Ishikawa (cell line): ENCODE data around the gene ADGRG4.

ENCODE experiments used
- EGR1 ChIP-seq: IDR thresholded peaks from 2 replicates; pipeline ENCODE4 v1.6.1; 2012
- EP300 ChIP-seq: IDR thresholded peaks from 2 replicates; pipeline ENCODE4 v1.6.1; 2012; ENCODE audit warnings: borderline replicate concordance
- FOXM1 ChIP-seq: IDR thresholded peaks from 2 replicates; pipeline ENCODE4 v1.6.1; 2012; ENCODE audit warnings: low read depth, borderline replicate concordance
- NFIC ChIP-seq: IDR thresholded peaks from 2 replicates; pipeline ENCODE4 v1.6.1; 2012
- RAD21 ChIP-seq: IDR thresholded peaks from 2 replicates; pipeline ENCODE4 v1.6.1; 2012; ENCODE audit warnings: low read depth
- TEAD4 ChIP-seq: IDR thresholded peaks from 2 replicates; pipeline ENCODE4 v1.6.1; 2012
- YY1 ChIP-seq: IDR thresholded peaks from 2 replicates; pipeline ENCODE4 v1.6.1; 2012; ENCODE audit warnings: low read depth
- ZBTB7A ChIP-seq: IDR thresholded peaks from 2 replicates; pipeline ENCODE4 v1.6.1; 2012; ENCODE audit warnings: low read depth
- TF ChIP-seq, protein P1 (sequence below): IDR thresholded peaks from 2 replicates; pipeline ENCODE4 v1.6.1; 2012; ENCODE audit warnings: low read depth, mild to moderate bottlenecking
- TF ChIP-seq, protein P2 (sequence below): IDR thresholded peaks from 2 replicates; pipeline ENCODE4 v1.6.1; 2012

DNA sequence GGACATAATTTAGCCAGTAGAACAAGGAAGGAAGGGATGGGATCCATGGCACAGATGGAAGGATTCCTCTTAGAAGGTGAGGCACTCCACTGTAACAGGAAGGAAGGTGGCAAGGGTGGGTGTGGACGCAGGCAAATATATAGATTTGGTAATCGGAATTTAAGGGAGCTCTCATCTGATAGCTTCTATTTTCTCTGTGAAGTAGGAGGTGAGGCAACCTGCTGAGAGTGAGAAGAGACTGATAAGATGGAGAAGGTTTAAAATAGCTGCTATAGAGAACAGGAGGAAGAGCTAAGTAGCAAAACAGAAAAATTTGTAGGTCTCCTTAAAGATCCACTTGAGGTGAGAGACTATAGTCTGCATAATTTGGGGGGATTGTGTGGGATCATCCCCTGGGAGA lies 125.2 kb downstream of the ADGRG4 start:
- TF ChIP-seq NFIC: no peak
- TF ChIP-seq, protein P1, sequence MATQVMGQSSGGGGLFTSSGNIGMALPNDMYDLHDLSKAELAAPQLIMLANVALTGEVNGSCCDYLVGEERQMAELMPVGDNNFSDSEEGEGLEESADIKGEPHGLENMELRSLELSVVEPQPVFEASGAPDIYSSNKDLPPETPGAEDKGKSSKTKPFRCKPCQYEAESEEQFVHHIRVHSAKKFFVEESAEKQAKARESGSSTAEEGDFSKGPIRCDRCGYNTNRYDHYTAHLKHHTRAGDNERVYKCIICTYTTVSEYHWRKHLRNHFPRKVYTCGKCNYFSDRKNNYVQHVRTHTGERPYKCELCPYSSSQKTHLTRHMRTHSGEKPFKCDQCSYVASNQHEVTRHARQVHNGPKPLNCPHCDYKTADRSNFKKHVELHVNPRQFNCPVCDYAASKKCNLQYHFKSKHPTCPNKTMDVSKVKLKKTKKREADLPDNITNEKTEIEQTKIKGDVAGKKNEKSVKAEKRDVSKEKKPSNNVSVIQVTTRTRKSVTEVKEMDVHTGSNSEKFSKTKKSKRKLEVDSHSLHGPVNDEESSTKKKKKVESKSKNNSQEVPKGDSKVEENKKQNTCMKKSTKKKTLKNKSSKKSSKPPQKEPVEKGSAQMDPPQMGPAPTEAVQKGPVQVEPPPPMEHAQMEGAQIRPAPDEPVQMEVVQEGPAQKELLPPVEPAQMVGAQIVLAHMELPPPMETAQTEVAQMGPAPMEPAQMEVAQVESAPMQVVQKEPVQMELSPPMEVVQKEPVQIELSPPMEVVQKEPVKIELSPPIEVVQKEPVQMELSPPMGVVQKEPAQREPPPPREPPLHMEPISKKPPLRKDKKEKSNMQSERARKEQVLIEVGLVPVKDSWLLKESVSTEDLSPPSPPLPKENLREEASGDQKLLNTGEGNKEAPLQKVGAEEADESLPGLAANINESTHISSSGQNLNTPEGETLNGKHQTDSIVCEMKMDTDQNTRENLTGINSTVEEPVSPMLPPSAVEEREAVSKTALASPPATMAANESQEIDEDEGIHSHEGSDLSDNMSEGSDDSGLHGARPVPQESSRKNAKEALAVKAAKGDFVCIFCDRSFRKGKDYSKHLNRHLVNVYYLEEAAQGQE: no peak
- TF ChIP-seq ZBTB7A: no peak
- no peak for TF ChIP-seq EGR1
- no peak for TF ChIP-seq RAD21
- TF ChIP-seq, protein P2, sequence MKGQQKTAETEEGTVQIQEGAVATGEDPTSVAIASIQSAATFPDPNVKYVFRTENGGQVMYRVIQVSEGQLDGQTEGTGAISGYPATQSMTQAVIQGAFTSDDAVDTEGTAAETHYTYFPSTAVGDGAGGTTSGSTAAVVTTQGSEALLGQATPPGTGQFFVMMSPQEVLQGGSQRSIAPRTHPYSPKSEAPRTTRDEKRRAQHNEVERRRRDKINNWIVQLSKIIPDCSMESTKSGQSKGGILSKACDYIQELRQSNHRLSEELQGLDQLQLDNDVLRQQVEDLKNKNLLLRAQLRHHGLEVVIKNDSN: no peak
- TF ChIP-seq YY1: no peak
- TF ChIP-seq TEAD4: no peak
- TF ChIP-seq FOXM1: no peak
- TF ChIP-seq EP300: no peak
